Tibial nerve (tissue), 3 donors: Measurements from ENCODE around the gene LPIN1.

Source experiments
- EP300 ChIP-seq, 2 donors: sonication (generic); formaldehyde crosslinking; IDR thresholded peaks; one replicate each; pipeline ENCODE4 v1.6.1; 2017; ENCODE audit warnings: antibody characterized with exemption in 2 of 2, mild to moderate bottlenecking in 1 of 2
- POLR2A ChIP-seq, 2 donors: fragments of 450-650 bp; IDR thresholded peaks; one replicate each; pipeline ENCODE4 v1.6.1; 2017; ENCODE audit warnings: antibody characterized with exemption in 2 of 2, mild to moderate bottlenecking in 2 of 2, moderate library complexity in 2 of 2

DNA sequence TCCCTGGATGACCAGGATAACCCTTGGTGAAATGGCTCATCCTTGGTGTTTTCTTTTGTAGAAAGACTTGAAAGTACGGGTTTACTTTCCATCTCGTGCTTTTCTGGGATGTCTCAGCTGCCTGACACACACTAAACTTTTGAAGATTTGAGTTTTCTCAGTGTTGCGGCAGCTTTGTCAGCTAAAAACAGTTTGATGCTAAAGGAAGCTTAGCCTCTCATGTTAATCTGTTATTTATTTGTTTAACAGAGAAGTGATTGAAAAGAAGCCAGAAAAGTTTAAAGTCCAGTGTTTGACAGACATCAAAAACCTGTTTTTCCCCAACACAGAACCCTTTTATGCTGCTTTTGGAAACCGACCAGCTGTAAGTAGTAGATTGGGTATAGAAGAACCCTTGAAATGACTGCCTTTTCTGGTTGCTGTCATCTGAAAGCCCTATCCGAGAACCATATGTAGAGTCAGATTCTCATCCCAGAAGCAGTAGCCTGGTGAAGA, 72.8 kb downstream of the LPIN1 start:
- TF ChIP-seq POLR2A (IDR thresholded peaks at IDR 0.05) (no peak), EP300 (IDR thresholded peaks at IDR 0.05) (no peak)
